GM19468 (cell line): ENCODE measurements around the gene GPR6.

Source experiments
- ATAC-seq: cut with Tn5 transposase; IDR thresholded peaks from one replicate; pipeline ENCODE4 v1.9.1; 2021; ENCODE audit warnings: mild to moderate bottlenecking, moderate library complexity, moderate number of reproducible peaks; ENCODE audit not compliant: unreplicated experiment; ENCODE audit errors: extremely low read depth

The GPR6 gene, protein sequence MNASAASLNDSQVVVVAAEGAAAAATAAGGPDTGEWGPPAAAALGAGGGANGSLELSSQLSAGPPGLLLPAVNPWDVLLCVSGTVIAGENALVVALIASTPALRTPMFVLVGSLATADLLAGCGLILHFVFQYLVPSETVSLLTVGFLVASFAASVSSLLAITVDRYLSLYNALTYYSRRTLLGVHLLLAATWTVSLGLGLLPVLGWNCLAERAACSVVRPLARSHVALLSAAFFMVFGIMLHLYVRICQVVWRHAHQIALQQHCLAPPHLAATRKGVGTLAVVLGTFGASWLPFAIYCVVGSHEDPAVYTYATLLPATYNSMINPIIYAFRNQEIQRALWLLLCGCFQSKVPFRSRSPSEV

DNA sequence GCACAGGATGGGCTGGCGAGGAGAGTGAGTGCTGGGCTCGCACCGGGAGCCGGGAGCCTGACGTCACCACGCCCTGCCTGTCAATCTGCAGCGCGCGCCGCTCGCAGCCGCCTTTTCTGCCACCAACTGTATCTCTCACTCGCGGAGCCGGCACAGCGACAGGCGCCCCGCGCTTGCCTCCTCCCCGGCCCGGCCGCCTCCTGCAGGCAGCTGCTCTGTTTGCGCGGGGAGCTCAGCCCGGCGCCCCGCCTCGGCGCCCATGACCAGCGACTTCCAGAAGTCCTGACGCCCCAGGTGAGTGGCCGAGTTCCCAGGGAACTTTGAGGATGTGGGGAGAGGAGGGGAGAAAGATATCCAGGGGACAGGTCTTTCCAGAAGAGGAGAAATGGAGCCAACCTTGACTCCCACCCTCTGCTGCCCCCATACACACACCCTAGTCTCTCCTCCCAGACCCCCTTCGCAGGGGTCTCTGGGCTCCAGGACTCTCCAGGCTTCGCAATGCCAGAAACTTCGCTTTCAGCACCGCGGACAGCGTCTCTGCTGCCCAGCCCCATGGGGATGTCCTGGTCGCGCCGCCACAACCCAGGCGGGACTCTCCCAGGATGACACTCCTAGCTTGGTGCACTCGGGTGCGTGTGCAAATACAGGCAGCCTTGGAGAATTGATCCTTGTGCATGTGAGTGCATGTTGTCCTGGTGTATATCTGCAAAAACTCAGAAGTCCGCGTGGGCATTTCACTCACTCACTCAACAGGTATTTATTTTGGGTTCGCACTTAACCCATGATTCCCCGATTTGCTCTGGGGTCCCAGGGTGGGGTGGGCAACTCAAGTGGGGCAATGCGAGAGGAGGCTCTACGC, at the start of gene GPR6:
GPR6 (plus strand) TSS at position 138 of the 859 bp plus-strand sequence. CDS start 802 bp downstream, outside the sequence.
- ATAC-seq: no peak

DNA sequence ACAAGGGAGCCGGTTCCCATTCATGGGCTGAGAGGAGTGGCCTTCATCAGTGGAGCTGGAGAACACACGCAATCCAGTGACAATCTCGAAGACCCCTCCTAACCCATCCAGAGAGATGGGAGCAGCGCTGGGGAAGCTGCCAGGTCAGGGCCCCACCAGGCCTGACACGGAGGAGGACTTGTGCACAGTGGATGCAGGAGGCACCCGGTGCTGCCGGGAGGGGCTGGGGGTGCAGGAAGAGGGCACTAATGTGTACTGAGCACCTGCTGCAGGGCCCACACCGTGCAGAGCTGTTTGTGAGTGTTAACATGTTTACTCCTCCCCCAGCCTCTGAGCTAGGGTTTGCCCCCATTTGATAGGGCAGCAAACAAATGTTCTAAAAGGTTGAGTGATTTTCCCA, 43.8 kb upstream of the GPR6 start:
- ATAC-seq: no peak

DNA sequence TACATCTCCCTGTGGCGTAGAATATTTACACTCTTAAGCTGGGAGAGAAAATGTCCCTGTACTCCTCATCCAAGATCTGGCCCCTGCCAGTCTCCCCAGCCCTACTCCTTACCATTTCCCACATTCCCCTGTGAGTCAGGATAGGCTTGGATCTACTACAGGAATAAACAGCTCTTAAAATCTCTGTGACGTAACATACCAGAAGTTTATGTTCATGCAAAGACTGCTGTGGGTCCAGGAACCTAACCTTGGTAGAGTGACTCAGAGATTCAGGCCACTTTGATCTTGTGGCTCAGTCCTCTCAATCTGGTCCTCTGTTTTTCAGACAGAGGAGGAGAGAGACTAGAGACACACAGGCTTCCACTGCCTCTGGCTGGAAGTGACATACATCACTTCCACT, 38.5 kb upstream of the GPR6 start:
- no peak for ATAC-seq

DNA sequence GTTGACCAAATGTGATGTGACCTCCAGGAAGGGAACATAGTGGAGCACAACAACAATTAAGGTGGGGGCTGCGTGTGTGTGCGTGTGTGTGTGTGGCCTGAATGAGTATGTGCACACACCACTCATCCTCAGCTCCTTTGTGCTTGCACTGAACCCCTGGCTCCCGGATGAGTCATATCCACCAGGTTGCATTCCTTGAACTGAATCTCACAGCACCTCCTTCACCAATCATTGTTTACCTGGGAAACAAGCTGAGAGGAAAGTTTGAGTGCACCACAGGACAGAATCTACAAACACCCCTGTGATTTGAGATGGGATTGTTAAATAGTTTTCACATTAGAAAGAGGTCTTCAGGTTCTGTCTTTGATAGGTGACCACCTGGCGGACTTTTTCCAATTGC, 33.7 kb upstream of the GPR6 start:
- ATAC-seq: no peak

DNA sequence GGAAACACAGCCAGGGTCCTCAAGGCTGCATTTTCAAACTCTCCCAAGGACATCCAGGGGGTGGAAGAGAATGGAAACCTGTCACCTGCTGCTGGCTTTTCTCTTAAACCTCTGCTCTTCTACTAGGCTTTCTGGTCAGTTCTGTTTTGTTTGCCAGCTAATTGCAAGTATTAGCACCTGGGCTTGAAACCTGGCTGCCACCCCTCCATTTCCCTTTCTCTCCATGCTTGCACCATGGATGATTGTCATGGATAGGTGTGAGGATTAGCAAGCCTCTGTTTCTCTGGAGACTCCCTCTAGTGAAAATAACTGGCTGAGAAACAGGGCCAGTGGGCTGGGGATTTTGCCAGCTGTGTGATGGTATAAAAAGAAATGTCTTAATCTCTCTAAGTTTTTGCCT, 33.0 kb upstream of the GPR6 start:
- no peak for ATAC-seq

DNA sequence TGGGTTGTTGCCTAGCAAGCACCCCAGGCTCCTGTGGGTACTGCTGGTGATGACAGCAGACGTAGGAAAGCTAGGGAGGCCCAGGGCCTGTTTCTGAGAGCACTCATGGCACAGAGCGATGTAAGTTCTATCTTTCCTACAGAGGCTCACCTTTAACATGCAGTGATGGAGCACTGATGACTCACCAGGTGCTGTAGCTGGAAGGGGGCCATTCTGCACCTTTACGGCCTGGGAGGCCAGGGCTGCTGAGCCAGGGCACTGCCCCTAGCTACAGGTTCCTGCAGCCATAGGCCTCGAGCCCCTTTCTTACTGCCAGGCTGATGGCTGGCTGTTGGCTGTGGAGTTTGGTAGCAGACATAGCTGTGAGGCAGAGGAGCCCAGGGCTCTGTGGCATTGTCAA, 31.1 kb upstream of the GPR6 start:
- no peak for ATAC-seq

DNA sequence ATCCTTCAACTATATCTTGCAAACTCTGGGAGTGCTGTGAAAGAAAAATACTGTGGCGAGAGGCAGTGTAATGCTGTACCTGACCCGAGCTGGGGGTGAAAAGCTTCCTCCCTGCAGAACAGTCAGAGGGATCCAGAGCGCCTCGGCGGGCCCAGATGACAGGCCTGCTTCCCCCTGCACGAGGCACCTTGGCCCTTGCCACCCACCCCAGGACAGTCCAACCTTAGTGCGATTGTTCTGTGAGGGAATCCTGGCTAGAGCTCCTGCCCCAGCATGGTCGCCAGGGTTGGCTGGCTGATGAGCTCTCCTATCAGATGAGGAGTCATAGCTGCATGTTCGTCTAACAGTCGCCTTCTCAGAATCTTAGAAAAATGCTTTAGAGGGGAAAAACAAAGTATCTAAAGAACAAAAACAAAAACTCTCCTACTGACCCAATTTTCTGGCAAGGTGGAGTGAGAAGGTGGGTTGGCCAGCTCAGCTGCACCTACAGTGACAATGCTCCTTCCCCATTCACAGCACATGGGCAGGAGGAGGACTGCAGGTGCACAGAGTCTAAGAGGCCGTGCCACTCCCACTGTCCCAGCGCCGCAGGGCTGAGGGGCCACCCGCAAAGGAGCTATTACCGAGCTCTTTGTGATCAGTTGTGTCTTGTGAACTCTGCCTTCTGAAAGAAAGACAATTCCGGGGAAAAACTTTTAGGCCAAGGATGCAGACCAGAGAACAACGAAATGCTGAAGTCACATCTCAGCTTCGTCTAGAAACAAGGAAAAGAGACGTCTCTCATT, 28.6 kb upstream of the GPR6 start:
- ATAC-seq: no peak

DNA sequence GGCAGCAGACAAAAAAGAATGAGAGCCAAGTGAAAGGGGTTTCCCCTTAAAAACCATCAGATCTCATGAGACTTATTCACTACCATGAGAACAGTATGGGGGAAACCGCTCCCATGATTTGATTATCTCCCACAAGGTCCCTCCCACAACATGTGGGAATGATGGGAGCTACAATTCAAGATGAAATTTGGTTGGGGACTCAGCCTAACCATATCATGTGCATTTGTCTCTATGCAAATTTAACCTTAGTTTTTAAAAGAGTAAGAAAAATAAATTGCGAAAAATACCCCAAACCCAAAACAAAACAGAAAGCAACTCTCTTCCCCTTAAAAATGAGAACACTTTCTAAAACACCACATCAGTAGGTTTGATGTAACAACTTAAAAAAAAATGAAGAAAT, 22.6 kb upstream of the GPR6 start:
- ATAC-seq: no peak

DNA sequence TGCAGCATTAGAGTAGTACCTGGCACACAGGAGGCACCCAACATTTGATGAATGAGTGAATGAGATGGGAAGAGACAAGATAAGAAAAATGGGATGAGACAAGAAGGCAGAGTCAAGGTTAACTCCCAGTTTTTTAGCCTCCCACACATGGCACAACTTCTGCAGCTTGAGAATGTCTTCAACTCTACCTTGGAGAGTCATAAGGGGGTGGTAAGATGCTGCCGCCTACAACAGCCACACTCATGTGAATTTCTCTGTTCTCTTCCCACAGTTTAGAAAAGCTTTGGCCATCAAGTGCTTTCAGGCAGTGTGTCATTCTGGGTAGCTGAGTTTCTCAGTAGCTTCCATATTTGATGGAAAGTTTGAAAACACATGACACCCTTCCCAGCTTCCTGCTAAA, 19.5 kb upstream of the GPR6 start:
- no peak for ATAC-seq

DNA sequence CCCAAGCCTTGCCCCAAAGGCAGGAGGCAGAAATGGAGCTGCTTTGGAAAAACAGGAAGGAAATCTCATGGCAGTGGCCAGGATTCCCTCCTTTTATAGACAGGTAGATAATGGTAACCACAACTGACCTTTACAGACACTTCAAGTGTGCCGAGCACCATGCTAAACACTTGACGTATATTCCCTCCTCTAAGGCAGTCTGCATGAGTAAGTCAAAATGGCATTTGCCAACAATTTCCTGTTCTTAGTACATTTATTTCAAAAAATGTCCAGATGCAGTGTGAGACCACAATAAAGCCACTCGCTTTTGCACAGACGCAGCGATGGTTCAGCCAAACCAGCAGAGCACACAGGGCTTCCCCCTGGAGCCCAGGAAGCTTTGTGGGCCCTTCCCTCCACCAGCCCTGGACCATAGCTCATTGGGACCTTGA, 16.5 kb upstream of the GPR6 start:
- ATAC-seq: no peak

DNA sequence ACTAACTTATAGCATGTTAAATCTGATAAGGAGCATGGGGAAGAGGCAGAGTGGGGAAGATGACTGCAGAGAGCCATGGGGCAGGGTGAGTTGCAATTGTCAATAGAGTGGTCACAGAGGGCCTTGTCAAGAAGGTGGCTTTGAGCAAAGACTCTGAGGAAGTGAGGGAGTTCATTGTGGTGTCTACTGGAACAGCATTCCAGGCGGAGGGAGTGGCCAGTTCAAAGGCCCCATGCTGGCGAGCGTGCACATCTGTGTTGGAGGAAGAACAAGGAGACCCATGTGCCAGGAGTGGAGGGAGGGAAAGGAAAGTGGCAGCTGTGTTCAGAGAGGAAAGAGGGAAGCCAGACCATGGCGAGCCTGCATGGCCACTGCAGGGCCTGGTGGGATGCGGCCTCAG, 15.8 kb upstream of the GPR6 start:
- ATAC-seq: no peak

DNA sequence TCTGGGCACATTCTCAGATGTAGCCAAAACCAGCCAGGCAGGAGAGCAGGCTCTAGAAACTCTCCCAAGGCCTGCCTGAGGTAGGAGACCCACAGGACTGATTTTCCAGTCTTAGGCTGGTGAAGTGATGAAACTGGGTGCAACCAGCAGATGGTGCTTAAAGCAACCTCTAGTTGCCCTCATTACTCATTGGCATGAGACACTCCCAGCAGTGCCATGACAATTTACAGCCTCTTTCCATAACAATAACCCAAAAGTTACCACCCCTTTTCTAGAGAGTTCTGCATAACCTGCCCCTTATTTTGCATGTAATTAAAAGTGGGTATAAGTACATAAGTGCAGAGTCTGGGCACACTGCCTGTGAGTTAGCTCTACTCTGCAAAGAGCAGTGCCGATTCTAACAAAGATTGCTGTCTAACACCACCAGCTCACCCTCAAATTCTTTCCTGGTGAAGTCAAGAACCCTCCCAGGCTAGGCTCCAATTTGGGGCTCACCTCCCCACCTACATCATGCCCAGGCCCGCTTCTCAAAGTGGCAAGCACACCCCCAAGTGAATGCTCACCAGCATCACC, 14.4 kb upstream of the GPR6 start:
- no peak for ATAC-seq

DNA sequence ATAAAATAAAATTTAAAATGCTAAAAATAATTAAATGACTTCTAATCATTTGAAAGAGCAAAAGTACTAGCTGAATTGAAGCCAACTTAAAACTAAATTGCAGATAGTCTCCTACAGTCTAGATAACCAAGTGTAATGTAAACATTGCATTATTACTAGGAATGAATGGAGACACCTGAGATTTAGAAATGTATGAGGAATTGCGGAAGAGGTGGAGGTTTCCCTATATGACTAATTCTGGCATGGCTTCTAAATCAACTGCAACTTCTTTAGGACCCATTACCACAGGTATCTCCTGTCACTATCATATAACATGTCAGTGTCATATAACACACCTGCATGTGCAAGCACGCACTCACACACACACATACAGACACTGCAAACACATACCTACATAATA, 13.2 kb upstream of the GPR6 start:
- no peak for ATAC-seq

DNA sequence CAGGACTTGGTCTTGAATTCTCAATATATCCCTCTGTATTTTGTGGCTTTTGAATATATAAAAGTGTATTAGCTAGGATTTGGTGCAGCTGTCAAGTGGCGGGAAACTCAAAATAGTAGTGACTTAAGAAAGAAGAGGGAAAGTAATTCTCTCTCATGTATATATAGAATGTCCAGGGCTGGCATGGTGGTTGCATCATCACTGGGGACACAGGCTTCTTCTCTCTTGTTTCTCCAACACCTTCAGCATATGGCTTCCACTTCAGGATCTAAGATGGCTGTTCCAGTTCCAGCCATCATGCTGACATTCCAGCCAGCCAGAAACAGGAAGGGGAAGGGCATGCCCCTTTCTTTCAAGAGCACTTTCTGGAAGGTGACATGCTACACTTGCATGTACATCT, 11.8 kb upstream of the GPR6 start:
- no peak for ATAC-seq

DNA sequence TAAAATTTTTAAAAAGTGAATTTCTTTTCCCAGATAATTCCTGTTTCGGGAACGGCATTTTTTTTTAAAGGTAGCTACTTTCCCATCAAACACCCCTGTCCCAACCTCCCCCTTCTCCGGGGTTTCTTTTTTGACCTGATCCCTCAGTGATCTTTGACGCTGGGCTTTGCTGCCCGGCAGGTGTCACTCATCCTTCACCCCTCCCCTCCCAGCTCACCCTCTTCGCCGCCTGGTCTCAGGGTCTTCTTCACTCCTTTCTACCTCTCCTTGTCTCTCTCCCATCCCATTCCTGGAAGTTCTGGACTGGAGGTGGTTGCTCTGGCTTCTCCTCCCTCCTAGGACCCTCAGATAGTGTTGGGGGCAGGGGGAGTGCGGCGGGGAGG, 329 bp upstream of the GPR6 start:
- ATAC-seq: no peak

DNA sequence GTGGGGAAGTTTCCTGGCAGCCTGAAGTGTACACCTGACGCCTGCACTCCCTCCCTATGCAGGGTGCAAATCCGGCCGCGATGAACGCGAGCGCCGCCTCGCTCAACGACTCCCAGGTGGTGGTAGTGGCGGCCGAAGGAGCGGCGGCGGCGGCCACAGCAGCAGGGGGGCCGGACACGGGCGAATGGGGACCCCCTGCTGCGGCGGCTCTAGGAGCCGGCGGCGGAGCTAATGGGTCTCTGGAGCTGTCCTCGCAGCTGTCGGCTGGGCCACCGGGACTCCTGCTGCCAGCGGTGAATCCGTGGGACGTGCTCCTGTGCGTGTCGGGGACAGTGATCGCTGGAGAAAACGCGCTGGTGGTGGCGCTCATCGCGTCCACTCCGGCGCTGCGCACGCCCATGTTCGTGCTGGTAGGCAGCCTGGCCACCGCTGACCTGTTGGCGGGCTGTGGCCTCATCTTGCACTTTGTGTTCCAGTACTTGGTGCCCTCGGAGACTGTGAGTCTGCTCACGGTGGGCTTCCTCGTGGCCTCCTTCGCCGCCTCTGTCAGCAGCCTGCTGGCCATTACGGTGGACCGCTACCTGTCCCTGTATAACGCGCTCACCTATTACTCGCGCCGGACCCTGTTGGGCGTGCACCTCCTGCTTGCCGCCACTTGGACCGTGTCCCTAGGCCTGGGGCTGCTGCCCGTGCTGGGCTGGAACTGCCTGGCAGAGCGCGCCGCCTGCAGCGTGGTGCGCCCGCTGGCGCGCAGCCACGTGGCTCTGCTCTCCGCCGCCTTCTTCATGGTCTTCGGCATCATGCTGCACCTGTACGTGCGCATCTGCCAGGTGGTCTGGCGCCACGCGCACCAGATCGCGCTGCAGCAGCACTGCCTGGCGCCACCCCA, 1.2 kb downstream of the GPR6 start:
- no peak for ATAC-seq

DNA sequence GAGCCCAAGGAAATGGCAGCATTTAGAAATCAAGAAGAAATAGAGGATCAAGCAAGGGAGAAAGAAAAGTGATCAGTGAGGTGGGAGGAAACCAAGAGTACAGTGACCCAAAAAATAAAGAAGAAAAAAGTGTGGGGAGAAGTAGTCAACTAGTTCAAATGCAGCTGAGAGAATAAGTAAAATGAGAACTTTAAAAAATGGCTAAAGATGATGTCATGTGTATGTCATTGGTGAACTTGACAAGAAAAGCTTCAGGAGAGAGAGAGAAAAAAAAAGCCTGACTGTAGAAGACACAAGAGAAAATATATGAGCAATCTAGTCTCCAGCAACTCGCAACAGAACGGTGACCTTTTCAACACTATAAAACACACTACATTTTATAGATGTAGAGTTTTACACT, 6.3 kb downstream of the GPR6 start:
- no peak for ATAC-seq

DNA sequence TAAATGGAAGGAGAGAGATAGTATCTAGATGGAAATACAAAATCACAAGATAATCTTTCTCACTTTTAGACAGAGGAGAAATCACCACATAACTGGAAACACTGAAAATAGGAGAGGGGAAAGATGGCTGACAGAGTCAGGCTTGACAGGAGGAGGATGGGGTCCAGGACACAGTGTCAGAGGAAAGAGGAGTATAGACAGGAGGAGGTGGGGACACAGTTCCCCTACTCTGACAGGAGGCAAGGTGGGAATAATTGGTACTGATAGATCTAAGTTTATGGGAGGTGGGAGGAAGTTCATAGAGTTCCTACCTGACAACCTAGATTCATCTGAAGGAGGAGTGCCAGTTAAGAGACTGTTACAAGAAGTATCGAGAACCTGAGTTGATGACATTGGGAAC, 9.1 kb downstream of the GPR6 start:
- ATAC-seq: no peak
